GM04504 (cell line): Measurements from ENCODE around the gene PRM1.

Source experiments
- DNase-seq: peaks from one replicate; pipeline ENCODE4 v3.0.0-alpha.2; 2012; ENCODE audit warnings: low read depth

PRM1 gene

GRCh38 chr16:11280616-11281522, at the start of gene PRM1:
Gene PRM1, minus strand, starts transcription at chr16:11281330. Its CDS starts 92 bp downstream, at chr16:11281238.
- DNase-seq = no peak

GRCh38 chr16:11330526-11331237, 49.6 kb upstream of the PRM1 start:
- DNase-seq = no peak

GRCh38 chr16:11329891-11330290, 48.8 kb upstream of the PRM1 start:
- DNase-seq = no peak

GRCh38 chr16:11329071-11329491, 48.0 kb upstream of the PRM1 start:
- DNase-seq = no peak

GRCh38 chr16:11328172-11329070, 47.3 kb upstream of the PRM1 start:
- DNase-seq = peak; percentile 84

GRCh38 chr16:11327277-11328171, 46.4 kb upstream of the PRM1 start:
- no peak for DNase-seq

GRCh38 chr16:11326737-11327276, 45.7 kb upstream of the PRM1 start:
- DNase-seq = no peak

- no peak for DNase-seq
These were observed 45.1 kb upstream of the PRM1 start for GRCh38 chr16:11326084-11326736.

GRCh38 chr16:11325404-11326083, 44.4 kb upstream of the PRM1 start:
- DNase-seq = no peak

GRCh38 chr16:11323551-11324336, 42.6 kb upstream of the PRM1 start:
- DNase-seq = no peak

GRCh38 chr16:11322823-11323222, 41.7 kb upstream of the PRM1 start:
- DNase-seq = no peak

- DNase-seq = no peak
These were observed 40.5 kb upstream of the PRM1 start for GRCh38 chr16:11321662-11322061.

- no peak for DNase-seq
These were observed 39.0 kb upstream of the PRM1 start for GRCh38 chr16:11320170-11320569.

GRCh38 chr16:11319529-11320146, 38.5 kb upstream of the PRM1 start:
- DNase-seq = no peak

GRCh38 chr16:11318817-11319216, 37.7 kb upstream of the PRM1 start:
- DNase-seq = no peak

- DNase-seq = no peak
These were observed 35.3 kb upstream of the PRM1 start for GRCh38 chr16:11316331-11317015.

GRCh38 chr16:11315510-11315909, 34.4 kb upstream of the PRM1 start:
- no peak for DNase-seq
